Measurements from ENCODE around the gene LRIT3. TPM values are rescaled to one million over a fixed set of nuclear protein-coding genes. Genes with fewer than 3 reads are reported as not detected.
A peak's percentile ranks its signal among the peaks of the same experiment; 100 is the strongest.

The LRIT3 gene
- total and polyA plus RNA-seq, 2 of the 13 experiments (the other 11 are each of a cell fraction or from before 2014, with no cell fraction given) = 0.03 TPM; not detected in 1

- TF ChIP-seq HNF1A (IDR thresholded peaks at IDR 0.05; ENCODE audit: low read depth) = peak; percentile 61
- no peak; the same call in 1 of the 2 replicates for TF ChIP-seq HNF1A (CRISPR knock-in tag; IDR thresholded peaks at IDR 0.05; ENCODE audit: borderline replicate concordance)
- no peak for TF ChIP-seq BATF2 (CRISPR knock-in tag; IDR thresholded peaks at IDR 0.05)
- TF ChIP-seq NFKB2 (CRISPR knock-in tag; IDR thresholded peaks at IDR 0.05; ENCODE audit: borderline replicate concordance) = no peak
- TF ChIP-seq ZNF367 (CRISPR knock-in tag; IDR thresholded peaks at IDR 0.05; ENCODE audit: borderline replicate concordance) = no peak
- TF ChIP-seq ZNF781 (CRISPR knock-in tag; IDR thresholded peaks at IDR 0.05; ENCODE audit: borderline replicate concordance, not compliant biosample characterization) = no peak
- TF ChIP-seq ZNF747 (CRISPR knock-in tag; IDR thresholded peaks at IDR 0.05; ENCODE audit: borderline replicate concordance) = no peak
- TF ChIP-seq GZF1 (CRISPR knock-in tag; IDR thresholded peaks at IDR 0.05) = peak; percentile 81; the same call in 1 of the 2 replicates
- TF ChIP-seq HOMEZ (CRISPR knock-in tag; IDR thresholded peaks at IDR 0.05; ENCODE audit: low read depth) = peak; percentile 79; the same call in 1 of the 2 replicates
- TF ChIP-seq KLF15 (CRISPR knock-in tag; IDR thresholded peaks at IDR 0.05; ENCODE audit: borderline replicate concordance) = no peak
- TF ChIP-seq EED (CRISPR knock-in tag; IDR thresholded peaks at IDR 0.05) = no peak
- no peak for TF ChIP-seq ZNF879 (CRISPR knock-in tag; IDR thresholded peaks at IDR 0.05)
- TF ChIP-seq SNAPC4 (CRISPR knock-in tag; IDR thresholded peaks at IDR 0.05) = no peak
- no peak for TF ChIP-seq SRSF1 (optimal IDR thresholded peaks at IDR 0.05; ENCODE audit: low read depth, low read length)
- TF ChIP-seq TARDBP (CRISPR knock-in tag; IDR thresholded peaks at IDR 0.05) = no peak
- no peak for TF ChIP-seq JARID2 (CRISPR knock-in tag; IDR thresholded peaks at IDR 0.05; ENCODE audit: insufficient replicate concordance)
- TF ChIP-seq ZSCAN31 (CRISPR knock-in tag; IDR thresholded peaks at IDR 0.05; ENCODE audit: low read depth) = no peak
- TF ChIP-seq TOE1 (CRISPR knock-in tag; IDR thresholded peaks at IDR 0.05) = no peak
- no peak for TF ChIP-seq SALL2 (CRISPR knock-in tag; IDR thresholded peaks at IDR 0.05)
Observed at GRCh38 chr4:109801895-109802319, 46.0 kb upstream of the LRIT3 start, which contains the start of gene CFI (continued).

Measured in HepG2 (cell line).